ENCODE data around the gene PRKAR1A.

- TF ChIP-seq, protein P1, sequence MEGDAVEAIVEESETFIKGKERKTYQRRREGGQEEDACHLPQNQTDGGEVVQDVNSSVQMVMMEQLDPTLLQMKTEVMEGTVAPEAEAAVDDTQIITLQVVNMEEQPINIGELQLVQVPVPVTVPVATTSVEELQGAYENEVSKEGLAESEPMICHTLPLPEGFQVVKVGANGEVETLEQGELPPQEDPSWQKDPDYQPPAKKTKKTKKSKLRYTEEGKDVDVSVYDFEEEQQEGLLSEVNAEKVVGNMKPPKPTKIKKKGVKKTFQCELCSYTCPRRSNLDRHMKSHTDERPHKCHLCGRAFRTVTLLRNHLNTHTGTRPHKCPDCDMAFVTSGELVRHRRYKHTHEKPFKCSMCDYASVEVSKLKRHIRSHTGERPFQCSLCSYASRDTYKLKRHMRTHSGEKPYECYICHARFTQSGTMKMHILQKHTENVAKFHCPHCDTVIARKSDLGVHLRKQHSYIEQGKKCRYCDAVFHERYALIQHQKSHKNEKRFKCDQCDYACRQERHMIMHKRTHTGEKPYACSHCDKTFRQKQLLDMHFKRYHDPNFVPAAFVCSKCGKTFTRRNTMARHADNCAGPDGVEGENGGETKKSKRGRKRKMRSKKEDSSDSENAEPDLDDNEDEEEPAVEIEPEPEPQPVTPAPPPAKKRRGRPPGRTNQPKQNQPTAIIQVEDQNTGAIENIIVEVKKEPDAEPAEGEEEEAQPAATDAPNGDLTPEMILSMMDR (IDR thresholded peaks at IDR 0.05; ENCODE audit: low read depth, low read length), result no peak
- TF ChIP-seq POLR2A (IDR thresholded peaks at IDR 0.05; ENCODE audit: extremely low read depth, insufficient read length) (peak; percentile 77), MYC (IDR thresholded peaks at IDR 0.05; ENCODE audit: low read depth, low read length) (no peak; the same call in 1 of the 2 replicates), MAX (IDR thresholded peaks at IDR 0.05; ENCODE audit: low read depth, low read length) (no peak)
These were observed at the start of gene PRKAR1A for GRCh38 chr17:68512247-68512959.
